Measurements from ENCODE around the gene AGAP5.
A peak's percentile ranks its signal among the peaks of the same experiment; 100 is the strongest.

The AGAP5 gene

DNA sequence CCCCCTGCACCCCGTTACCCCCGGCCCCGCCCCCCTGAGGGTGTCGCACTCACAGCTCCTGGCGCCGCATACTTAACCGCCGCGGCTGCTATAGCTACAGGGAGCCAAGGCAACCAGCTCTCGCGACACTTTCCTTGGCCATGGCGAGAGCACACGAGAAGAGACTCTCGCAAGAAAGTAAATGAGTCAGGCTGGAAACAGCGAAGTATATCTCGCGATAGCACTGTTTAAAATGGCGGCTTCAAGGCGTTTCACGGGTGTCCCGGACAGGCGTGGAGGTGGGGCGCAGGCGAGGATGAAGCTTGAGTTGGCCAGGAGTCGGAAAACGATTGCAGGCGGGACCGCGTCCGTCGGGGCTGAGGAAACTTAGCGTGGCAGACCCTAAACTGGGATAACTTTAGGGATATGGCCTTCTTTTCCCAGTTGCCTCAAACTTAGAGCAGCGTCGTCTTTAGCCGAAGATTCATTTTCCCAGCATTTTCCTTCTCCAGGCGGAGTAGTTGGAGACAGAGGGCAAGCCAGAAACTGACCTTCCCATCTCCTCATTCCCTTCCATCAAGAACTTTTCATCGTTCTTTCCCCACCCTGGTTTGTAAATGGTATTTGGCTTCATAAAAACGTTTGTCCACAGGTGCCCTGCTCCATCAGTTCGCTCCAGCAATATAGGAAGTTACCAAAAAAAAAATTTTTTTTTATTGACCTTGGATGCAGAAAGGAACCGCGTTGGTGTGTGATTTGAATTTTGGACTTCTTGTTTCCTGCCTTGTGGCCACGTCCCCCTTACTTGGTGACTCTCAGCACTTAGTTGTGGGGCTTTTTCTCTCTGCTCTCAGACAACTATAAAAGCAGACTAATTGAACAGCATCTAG, 71.8 kb downstream of the AGAP5 start:
- peak; percentile 95 for DNase-seq (ENCODE audit: low spot score)

DNA sequence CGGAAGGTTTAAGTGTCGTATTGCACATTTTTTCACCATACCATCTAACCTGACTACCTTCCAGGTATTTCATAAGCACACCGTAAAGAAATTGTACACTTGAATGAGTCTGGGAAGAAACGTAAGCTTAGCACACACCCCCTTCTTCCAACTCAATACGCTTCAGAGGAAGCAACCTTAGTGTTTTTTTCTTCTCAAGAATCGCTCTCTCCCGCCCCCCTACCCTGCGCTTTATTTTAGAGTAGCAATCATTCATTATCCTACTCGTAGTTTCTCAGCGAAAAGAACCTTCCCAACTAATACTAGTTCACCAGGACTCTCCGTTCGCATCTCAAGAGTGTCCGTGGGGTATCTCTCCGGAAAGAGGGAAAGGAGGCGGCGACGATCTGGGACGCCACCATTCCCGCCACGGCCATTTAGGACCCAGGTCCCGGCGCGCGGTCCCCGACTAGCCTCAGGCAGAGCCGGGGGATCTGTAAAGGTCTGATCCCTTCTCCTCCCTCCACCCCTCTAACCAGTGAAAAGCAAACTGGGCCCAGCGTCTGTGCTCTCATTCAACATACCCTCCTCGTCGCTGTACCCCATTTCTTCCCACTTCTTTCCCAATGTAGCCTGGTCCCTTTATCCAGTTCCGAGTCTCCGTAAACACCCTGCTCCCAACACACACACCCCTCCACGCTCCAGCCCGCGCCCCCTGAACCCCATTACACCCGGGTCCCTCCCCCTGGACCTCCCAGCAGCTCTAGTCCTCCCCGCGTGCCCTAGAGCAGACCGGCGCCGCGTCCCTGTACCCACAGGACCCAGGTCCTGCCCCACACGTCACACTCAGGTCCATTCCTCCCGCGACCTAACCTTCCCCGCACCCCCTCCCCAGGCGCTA, 72.7 kb downstream of the AGAP5 start:
- DNase-seq (ENCODE audit: low spot score) = peak; percentile 16
